NCI-H69 (cell line): ENCODE results near the gene CREG1.
A peak's percentile ranks its signal among the peaks of the same experiment; 100 is the strongest.

ENCODE experiments used
- DNase-seq: peaks from one replicate; lab custom pipeline; 2025; lab: John Stamatoyannopoulos, UW

CREG1 gene

GRCh38 chr1:167532964-167533824 lies 20.4 kb downstream of the CREG1 start:
- DNase-seq: no peak

GRCh38 chr1:167532375-167532774 lies 21.2 kb downstream of the CREG1 start:
- DNase-seq: no peak

- peak; percentile 74 for DNase-seq
These were observed 23.6 kb downstream of the CREG1 start for GRCh38 chr1:167529829-167530474.

GRCh38 chr1:167528057-167528728 lies 25.4 kb downstream of the CREG1 start:
- no peak for DNase-seq

GRCh38 chr1:167526667-167527383 lies 26.7 kb downstream of the CREG1 start:
- DNase-seq: no peak

- no peak for DNase-seq
These were observed 28.9 kb downstream of the CREG1 start for GRCh38 chr1:167524651-167525050.

GRCh38 chr1:167522246-167522645 lies 31.3 kb downstream of the CREG1 start:
- no peak for DNase-seq

DNA sequence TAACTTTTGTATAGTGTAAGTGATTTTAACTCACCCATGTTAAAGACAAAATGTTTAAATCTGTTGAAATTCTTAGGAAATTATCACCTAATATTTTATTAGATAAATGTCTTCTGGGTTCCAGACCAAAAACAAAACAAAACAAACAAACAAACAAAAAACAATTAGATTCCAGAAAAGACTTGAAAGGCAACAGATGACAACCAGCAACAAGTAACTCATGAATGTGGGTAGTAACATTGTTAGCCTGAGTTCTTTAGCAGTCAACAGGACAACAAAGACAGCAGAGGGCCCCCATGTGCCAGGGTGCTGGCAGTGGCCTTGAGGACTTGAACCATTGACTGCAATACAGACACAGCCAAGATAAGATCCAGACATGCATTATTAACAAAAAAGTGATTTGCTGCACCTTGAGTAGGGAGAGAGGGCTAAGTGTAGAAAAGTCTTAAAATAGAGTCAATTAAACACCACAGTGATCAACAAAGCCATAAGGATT lies 32.8 kb downstream of the CREG1 start:
- no peak for DNase-seq

- DNase-seq: no peak
These were observed 35.2 kb downstream of the CREG1 start, which contains the start of gene CD247 for GRCh38 chr1:167518331-167518700. Gene CD247 (minus strand): TSS chr1:167518529. CDS start chr1:167518465, 64 bp downstream.

- DNase-seq: no peak
These were observed 35.8 kb downstream of the CREG1 start for GRCh38 chr1:167517535-167518330.

DNA sequence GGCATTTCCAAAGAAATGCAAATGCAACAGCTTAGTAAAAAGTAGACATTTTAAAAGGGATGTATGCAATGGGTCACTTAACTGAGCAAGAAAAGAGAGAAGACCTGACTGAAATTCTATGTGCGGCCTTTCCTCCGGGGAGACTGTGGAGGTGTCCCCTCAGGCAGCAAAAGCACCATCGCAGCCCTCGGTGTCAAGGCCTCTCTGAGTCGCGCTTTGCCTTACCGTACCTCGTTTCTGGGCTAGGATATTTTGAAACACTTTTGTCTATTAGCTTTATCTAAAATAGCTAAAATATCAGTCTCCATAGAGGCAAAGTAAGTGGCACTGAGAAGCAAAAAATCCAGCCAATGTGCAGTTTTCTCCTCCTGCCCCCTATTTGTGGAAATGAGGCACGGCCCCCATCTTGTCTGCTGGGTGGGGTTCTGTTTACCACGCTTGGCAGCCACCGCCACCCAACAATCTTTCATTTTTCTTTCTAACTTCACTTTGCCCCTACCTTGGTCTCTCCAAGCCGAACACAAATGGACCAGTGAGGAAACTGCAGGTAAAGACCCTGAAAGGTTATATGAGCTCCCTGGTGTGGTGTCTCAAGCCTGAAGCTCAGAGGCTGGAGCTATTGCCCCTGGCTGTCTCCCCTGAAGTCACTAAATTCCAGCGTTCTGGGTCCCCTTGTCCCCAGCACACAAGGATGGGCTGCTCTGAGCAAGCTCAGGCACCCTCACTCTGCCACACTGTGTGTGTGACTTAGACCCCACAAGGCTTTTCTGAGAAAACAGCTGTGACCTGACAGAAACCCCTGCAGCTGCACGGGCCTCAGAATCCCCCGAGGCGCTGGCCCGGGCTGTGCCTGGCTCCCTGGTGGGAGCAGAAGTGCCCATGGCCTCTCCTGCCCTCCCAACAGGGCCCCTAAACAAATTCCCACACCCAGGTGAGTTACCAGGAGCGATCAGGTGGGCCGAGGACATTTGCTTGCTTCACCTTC lies 36.9 kb downstream of the CREG1 start:
- DNase-seq: no peak

DNA sequence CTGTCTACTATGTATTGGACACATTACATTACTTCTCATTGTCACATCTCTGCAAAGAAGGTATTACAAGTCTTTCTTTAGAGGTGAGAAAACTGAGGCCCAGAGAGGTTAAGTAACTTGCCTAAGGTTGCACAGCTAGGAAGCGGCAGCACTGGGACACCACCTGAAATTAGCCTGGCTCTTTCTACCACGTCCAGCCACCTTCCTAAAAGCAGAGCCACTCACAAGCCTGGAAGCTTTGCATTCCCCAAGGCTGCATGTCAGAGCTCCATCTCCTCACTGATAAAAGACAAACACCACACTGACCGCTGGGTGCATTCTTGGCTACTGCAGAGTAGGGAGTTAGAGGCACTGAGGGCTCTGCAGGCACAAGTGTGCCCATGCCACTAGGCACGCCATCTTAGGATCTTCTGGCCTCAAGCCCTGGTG lies 37.7 kb downstream of the CREG1 start:
- DNase-seq: no peak

DNA sequence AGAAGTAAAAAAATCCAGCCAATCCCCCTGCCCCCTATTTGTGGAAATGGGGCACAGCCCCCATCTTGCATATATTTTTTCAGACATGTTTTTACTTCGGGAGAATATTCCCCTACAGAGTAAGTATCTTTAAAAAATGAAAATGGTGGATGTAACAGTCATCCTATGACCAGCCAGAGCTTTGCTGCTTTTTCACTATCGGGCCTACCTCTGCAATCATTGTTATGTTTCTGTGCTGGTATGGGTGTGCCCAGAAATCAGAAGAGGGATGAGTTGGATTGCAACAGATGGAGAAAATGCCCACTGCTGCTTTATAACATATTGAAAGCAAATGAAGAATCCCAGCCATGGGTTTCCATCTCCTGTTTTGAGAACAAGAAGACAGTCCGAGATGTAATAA lies 38.1 kb downstream of the CREG1 start:
- no peak for DNase-seq

DNA sequence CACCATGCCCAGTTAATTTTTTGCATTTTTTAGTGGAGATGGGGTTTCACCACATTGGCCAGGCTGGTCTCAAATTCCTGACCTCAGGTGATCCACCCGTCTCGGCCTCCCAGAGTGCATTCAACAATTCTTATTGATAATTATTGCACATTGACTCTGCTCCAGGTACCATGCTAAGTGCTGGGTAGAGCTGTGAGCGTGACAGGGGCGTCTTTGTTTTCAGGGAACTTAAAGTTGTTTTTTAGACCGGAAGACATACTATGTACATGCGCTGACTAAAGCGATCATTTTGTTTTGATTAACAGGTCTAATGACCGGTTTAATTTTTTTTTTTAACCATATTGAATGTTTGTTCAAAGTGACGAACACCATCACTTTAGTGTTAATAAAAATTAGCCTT lies 39.3 kb downstream of the CREG1 start:
- DNase-seq: no peak

GRCh38 chr1:167512046-167512654 lies 41.4 kb downstream of the CREG1 start:
- no peak for DNase-seq

DNA sequence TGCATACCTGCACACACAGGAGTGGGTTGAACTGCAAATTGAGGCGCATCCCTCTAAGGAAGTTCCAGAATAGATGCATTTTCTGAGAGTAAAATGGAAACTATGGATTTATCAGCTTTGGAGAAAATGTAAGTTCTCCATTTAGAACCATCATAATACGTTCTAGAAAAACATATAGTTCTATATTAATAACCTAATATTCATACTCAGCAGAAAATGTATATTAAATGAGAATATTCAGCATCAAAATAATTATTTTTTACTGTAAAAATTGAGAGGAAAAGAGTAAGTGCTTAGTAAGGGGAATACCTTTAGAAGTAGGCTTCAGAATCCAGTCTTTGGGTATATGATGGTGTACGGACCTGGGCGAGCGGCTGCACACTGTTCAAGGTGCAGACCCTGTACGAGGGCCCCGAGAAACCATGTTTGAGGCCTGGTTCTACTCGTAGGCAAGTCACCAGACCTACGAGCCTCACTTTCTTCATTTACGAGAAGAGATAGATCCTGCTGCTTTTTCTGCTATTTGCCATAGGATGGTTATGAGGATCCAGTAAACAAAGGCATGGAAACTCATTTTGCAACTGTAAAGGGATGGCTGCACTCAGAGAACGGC lies 42.1 kb downstream of the CREG1 start:
- DNase-seq: no peak

- DNase-seq: no peak
These were observed 42.7 kb downstream of the CREG1 start for GRCh38 chr1:167510881-167511280.

DNA sequence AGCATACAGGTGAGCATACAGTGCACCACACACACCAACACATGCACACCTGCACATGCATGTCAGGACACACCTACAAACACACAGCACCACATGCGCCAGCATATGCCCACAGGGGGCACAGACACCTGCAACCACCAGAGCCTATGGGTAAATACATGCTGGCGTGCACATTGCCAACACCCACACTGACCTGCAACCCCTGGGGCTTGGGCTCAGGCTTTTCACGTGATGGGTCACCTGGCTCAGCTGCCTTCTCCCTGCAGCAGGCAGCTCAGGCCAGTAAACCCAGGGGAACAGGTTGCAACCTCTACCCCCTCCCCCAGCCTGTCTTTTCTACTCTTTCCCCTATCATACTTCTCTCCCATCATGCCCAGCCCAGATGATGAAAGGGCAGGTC lies 43.3 kb downstream of the CREG1 start:
- DNase-seq: peak; percentile 53

DNA sequence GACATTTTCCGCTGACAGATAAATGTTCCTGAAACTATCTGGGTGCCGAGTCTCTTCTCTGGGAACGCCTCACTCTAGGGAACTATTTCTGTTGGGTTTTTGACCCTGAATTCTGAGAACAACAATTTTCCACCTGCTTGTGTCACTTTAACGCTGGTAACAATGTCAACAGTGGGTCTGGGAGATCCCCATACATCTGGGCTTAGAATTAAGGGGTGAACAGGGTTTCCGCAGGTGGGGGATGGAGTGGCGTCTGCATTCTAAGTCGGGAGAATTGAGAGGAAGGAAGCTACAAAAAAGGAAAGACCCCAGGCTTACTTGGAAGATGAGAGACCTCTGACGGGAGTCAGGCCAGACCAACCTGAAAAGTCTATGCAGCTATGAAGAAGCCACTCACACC lies 44.0 kb downstream of the CREG1 start:
- no peak for DNase-seq
